ENCODE measurements around the gene ITLN1.

The ITLN1 gene

GRCh38 chr1:160827418-160827817 lies 57.6 kb downstream of the ITLN1 start:
- in situ Hi-C loops (cut with MboI; ENCODE audit: low sequenced_read_pairs) = no loop called here

- in situ Hi-C loops (cut with MboI; ENCODE audit: low sequenced_read_pairs) = no loop called here
Measured at GRCh38 chr1:160826546-160826945, 58.4 kb downstream of the ITLN1 start.
